HG02642 (cell line): ENCODE results near the gene PTPMT1.

Source experiments
- ATAC-seq: cut with Tn5 transposase; IDR thresholded peaks from one replicate; pipeline ENCODE4 v1.9.1; 2021; ENCODE audit warnings: mild to moderate bottlenecking; ENCODE audit not compliant: unreplicated experiment, poor library complexity

PTPMT1 gene

DNA sequence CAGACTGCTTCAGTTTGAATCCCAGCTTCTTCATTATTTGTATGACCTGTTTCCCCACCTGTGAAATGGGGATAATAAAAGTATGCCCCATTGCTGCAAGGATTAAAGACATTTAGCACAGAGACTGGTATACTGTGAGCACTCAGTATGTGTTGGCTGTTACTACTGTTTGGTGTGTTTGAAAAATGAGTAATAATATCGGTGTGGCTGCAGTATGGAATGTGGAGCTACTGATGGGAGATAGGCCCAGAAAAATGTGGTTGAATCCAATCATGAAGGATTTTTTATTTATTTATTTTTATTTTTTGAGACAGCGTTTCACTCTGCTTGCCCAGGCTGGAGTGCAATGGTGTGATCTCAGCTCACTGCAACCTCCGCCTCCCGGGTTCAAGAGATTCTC, 37.9 kb downstream of the PTPMT1 start:
- no peak for ATAC-seq

DNA sequence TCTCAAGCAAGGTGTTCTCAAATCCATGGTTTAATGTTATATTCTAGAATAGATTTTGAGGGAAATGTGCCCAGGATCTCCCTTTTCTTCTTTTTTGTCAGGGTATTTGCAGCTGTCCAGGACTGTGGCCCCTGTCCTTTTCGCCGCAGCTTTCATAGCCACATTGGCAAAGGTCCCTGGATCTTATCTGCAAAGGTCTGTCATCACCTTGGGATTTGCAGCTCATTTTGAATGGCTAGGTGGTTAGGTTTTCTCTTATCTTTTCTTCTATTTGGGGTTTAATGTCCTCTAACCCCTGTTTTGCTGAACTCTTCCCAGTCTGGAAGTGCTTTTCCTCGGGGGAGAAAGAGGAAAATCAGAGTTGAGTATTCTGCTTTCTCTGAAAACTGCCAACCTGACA, 40.5 kb downstream of the PTPMT1 start:
- ATAC-seq: no peak

- ATAC-seq: no peak
Observed at GRCh38 chr11:47606731-47607130, 41.3 kb downstream of the PTPMT1 start.

DNA sequence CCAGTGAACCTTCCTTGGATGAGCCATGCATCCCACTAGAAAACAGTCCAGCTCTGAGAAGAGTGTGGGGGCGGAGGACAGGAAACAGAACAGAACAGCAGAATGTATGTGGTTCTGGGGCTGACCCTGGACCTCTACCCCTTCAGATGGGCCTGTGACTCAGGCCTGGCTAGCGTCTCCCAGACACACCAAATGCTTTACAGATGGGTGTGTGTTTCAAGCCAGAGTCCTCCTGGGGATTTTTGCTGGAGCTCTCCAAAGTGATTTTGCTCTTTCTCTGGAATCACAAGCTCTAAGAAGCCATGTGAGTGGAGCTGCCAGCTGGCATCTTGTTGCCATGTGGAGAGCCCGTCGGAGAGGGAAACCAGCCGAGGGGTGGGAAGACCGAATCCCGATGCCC, 42.0 kb downstream of the PTPMT1 start:
- ATAC-seq: no peak

DNA sequence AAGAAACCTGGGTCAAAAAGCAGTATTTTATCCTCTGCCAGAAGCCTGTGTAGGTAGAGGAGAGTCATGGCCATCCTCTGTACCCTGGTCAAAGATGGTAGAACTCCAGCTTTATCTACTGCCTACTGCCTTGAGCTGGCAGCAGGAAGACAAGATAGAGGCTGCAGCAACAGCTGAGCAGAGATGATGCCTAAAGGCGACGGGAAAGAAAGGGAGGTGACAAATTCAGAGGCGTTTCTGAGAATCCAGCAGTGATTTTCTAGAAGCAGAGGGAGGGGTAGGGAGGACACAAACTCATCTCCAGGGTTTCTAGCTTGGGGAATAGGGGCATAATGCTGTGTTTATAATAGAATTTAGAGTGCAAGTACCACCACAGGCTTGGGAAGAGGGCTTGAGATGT, 44.3 kb downstream of the PTPMT1 start:
- ATAC-seq: no peak

- peak; percentile 67 for ATAC-seq
Observed at GRCh38 chr11:47611348-47611794, 46.0 kb downstream of the PTPMT1 start.

- no peak for ATAC-seq
Observed at GRCh38 chr11:47615249-47615648, 49.9 kb downstream of the PTPMT1 start.

DNA sequence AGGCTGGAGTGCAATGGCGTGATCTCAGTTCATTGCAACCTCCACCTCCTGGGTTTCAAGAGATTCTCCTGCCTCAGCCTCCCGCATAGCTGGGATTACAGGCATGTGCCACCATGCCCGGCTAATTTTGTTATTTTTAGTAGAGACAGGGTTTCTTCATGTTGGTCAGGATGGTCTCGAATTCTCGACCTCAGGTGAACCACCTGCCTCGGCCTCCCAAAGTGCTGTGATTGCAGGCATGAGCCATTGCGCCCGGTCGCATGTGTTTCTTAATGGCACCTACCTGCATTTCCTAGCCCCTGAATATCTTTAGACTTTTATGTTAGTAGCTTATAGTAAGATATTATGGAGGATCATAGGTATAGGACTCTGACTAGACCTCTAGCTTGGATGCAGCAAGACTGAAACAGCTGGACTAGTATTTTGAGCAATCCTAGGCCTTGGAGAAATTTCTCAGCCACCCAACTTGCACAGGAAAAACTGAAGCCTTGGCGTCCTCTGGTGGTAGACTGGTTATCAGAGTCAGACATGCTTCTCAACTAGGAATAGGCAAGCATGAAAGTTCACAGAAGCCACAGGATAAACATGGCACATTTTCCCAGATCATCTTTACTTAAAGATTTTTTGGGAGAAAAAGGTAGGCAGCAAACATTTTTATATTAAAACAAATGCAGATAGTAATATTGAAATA, 51.5 kb downstream of the PTPMT1 start:
- no peak for ATAC-seq

- no peak for ATAC-seq
Observed at GRCh38 chr11:47617417-47617809, 52.0 kb downstream of the PTPMT1 start.

DNA sequence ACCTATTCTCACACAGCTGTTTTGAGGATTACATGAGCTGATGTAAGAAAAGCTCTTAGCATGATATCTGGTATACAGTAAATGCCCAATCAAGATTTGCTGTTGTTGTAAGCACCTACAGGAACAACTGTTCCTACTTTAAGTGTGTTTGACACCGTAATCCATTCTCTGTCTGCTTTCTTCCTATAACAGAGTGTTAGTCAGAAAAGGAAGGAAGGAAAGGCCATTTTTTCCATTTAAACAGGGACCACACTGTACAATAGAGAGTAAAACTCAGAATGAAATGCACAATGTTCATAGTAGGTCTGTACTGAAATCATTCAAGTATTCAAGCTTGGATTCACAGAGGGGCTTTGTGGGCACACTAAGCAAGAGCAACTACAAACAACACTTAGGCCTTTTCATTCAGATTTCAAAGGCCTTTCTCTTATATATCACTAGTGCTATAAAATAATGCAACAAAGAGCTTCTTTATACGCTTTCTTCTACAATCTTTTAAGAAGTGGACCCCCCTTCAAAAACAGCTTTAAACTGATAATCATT, 55.5 kb downstream of the PTPMT1 start:
- ATAC-seq: no peak
